Naive thymus-derived CD4-positive, alpha-beta T cell (primary cell): ENCODE data around the gene OCA2. TPM values are rescaled to one million over a fixed set of nuclear protein-coding genes. Genes with fewer than 3 reads are reported as not detected.
"Not testable (repeated sequence)": the region's sequence is repeated elsewhere in the genome, so short reads cannot be mapped to it uniquely, and the experiment has no call there.

Experiments used
- ATAC-seq: fragments of 150-1000 bp; cut with Tn5 transposase; 2 replicates; pipeline ENCODE4 v1.10.0; 2021; ENCODE audit warnings: mild to moderate bottlenecking, moderate library complexity
- CTCF ChIA-PET: fragments of 350-600 bp; sonication (Branson Sonifier 250); formaldehyde crosslinking; loops from one replicate; lab custom pipeline; 2021; ENCODE audit warnings: antibody characterized with exemption; lab: Charles Lee
- POLR2A ChIA-PET: fragments of 350-600 bp; sonication (Branson Sonifier 250); formaldehyde crosslinking; loops from one replicate; lab custom pipeline; 2021; ENCODE audit warnings: antibody characterized with exemption, inconsistent platforms; lab: Charles Lee
- DNase-seq, 9 donors: peaks; one replicate each; pipeline versions ENCODE4 v3.0.0 to v3.0.0-alpha.2; 2020 to 2022; ENCODE audit warnings: mixed read lengths in 1 of 9
- H3K27ac ChIP-seq: one replicate; pipeline ENCODE4 v1.7.0; 2013; ENCODE audit warnings: mild to moderate bottlenecking, low read depth, low read length, moderate library complexity
- H3K27me3 ChIP-seq, 2 donors: one replicate each; pipeline ENCODE4 v1.7.0; 2013; ENCODE audit warnings: low read length in 2 of 2, mild to moderate bottlenecking in 2 of 2, moderate library complexity in 2 of 2; ENCODE audit not compliant: control insufficient read depth in 2 of 2, insufficient read depth in 2 of 2
- H3K36me3 ChIP-seq, 3 experiments: 1 replicate in 2 of 3; 2 replicates in 1 of 3; pipeline ENCODE4 v1.7.0; 2013; ENCODE audit warnings: low read length in 3 of 3, mild to moderate bottlenecking in 3 of 3, moderate library complexity in 1 of 3; ENCODE audit not compliant: insufficient read depth in 3 of 3, control insufficient read depth in 2 of 3
- H3K4me1 ChIP-seq, 2 donors: one replicate each; pipeline ENCODE4 v1.7.0; 2013; ENCODE audit warnings: low read length in 2 of 2, mild to moderate bottlenecking in 2 of 2, moderate library complexity in 1 of 2; ENCODE audit not compliant: control insufficient read depth in 2 of 2, insufficient read depth in 2 of 2
- H3K4me3 ChIP-seq: 2 replicates; pipeline ENCODE4 v1.7.0; 2013; ENCODE audit warnings: mild to moderate bottlenecking, low read length
- H3K9me3 ChIP-seq, 3 experiments: 1 replicate in 2 of 3; 2 replicates in 1 of 3; pipeline ENCODE4 v1.7.0; 2013; ENCODE audit warnings: low read length in 3 of 3; ENCODE audit not compliant: control insufficient read depth in 2 of 3
- H3K27ac Mint-ChIP-seq, 9 donors: one replicate each; pipeline ENCODE4 v1.8.0; 2020 to 2022; ENCODE audit warnings: mixed read lengths in 9 of 9, mild to moderate bottlenecking in 8 of 9, moderate library complexity in 5 of 9, inconsistent platforms in 2 of 9
- H3K27me3 Mint-ChIP-seq, 5 donors: one replicate each; pipeline ENCODE4 v1.8.0; 2021 to 2022; ENCODE audit warnings: mixed read lengths in 5 of 5, mild to moderate bottlenecking in 1 of 5
- H3K36me3 Mint-ChIP-seq, 5 donors: one replicate each; pipeline ENCODE4 v1.8.0; 2020 to 2022; ENCODE audit warnings: mixed read lengths in 5 of 5, mild to moderate bottlenecking in 3 of 5, inconsistent platforms in 1 of 5
- H3K4me1 Mint-ChIP-seq, 7 donors: one replicate each; pipeline ENCODE4 v1.8.0; 2020 to 2022; ENCODE audit warnings: mixed read lengths in 7 of 7, mild to moderate bottlenecking in 3 of 7, inconsistent platforms in 1 of 7
- H3K4me3 Mint-ChIP-seq, 10 donors: one replicate each; pipeline ENCODE4 v1.8.0; 2020 to 2022; ENCODE audit warnings: mild to moderate bottlenecking in 10 of 10, mixed read lengths in 10 of 10, moderate library complexity in 6 of 10, inconsistent platforms in 2 of 10
- H3K9me3 Mint-ChIP-seq, 11 donors: one replicate each; pipeline ENCODE4 v1.8.0; 2020 to 2022; ENCODE audit warnings: mixed read lengths in 11 of 11, mild to moderate bottlenecking in 4 of 11, inconsistent platforms in 1 of 11, moderate library complexity in 1 of 11
- intact Hi-C, 2 donors: fragments of 100-400 bp; cut with micrococcal nuclease; formaldehyde crosslinking; loops; one replicate each; pipeline ENCODE4 v1.15.1; 2023
- polyA plus RNA-seq, 2 donors: library from polyadenylated mRNA; unstranded; fragments of 300-500 nt; fragmentation: Illumina TruSeq; gene quantifications; one replicate each; pipeline ENCODE4 v1.2.3, GENCODE V29; 2021
- total RNA-seq, 6 experiments: library from RNA in 5 of 6; stranded (reverse) in 5 of 6; gene quantifications; 1 replicate in 5 of 6; 2 replicates in 1 of 6; pipeline ENCODE4 v1.2.3 and lab custom pipeline; 2021 to 2026

Gene OCA2
- total and polyA plus RNA-seq, 7 experiments from 2014 or later, result not detected

GRCh38 chr15:28013480-28013879, 85.6 kb downstream of the OCA2 start:
- Mint-ChIP-seq H3K4me1 (no peaks in the 10 kb centered on the region), H3K9me3 (peaks cover 0 to 2% (median 0%) of the 10 kb centered on the region in 11 donors)
- POLR2A ChIA-PET, result no interaction called here

GRCh38 chr15:28012231-28012630, 86.9 kb downstream of the OCA2 start:
- no peaks in the 10 kb centered on the region for H3K4me1 ChIP-seq
- Mint-ChIP-seq H3K27ac (no peak overlapping the region), H3K4me3 (no peak overlapping the region), H3K4me1 (no peaks in the 10 kb centered on the region), H3K27me3 (peaks cover 0 to 10% (median 0%) of the 10 kb centered on the region in 5 donors), H3K9me3 (peaks cover 0 to 8% (median 0%) of the 10 kb centered on the region in 11 donors), H3K36me3 (no peaks in the 10 kb centered on the region)
- no peaks in the 10 kb centered on the region for H3K9me3 ChIP-seq
- H3K36me3 ChIP-seq, result no peaks in the 10 kb centered on the region
- DNase-seq (no peak), ATAC-seq (no peak)
- intact Hi-C loops, result no loop called here
- ChIA-PET POLR2A (no interaction called here), CTCF (no interaction called here)
- H3K27me3 ChIP-seq, result no peaks in the 10 kb centered on the region
- no peak overlapping the region for H3K27ac ChIP-seq
- no peak overlapping the region for H3K4me3 ChIP-seq

More at GRCh38 chr15:28013480-28013879, 85.6 kb downstream of the OCA2 start:
- H3K27me3 ChIP-seq, result no peaks in the 10 kb centered on the region
- no peaks in the 10 kb centered on the region for H3K9me3 ChIP-seq
- H3K4me1 ChIP-seq, result no peaks in the 10 kb centered on the region
- H3K27ac ChIP-seq, result no peak overlapping the region
- no peaks in the 10 kb centered on the region for H3K36me3 ChIP-seq
- intact Hi-C loops, result no loop called here
- Mint-ChIP-seq H3K36me3 (no peaks in the 10 kb centered on the region), H3K4me3 (no peak overlapping the region), H3K27ac (no peak overlapping the region), H3K27me3 (peaks cover 0 to 11% (median 0%) of the 10 kb centered on the region in 5 donors)
- H3K4me3 ChIP-seq, result no peak overlapping the region
- no peak for ATAC-seq
- DNase-seq, result no peak
- CTCF ChIA-PET, result no interaction called here

GRCh38 chr15:28008175-28008574, 90.9 kb downstream of the OCA2 start:
- H3K4me3 ChIP-seq, H3K27me3 ChIP-seq, H3K36me3 Mint-ChIP-seq, POLR2A ChIA-PET, H3K4me1 ChIP-seq, ATAC-seq, DNase-seq, CTCF ChIA-PET, H3K4me1 Mint-ChIP-seq, intact Hi-C loops, H3K27ac ChIP-seq, H3K9me3 ChIP-seq, H3K27ac Mint-ChIP-seq, H3K4me3 Mint-ChIP-seq, H3K36me3 ChIP-seq: not testable (repeated sequence)
- H3K27me3 Mint-ChIP-seq, result peaks cover 0 to 26% (median 3%) of the 10 kb centered on the region in 5 donors
- peaks cover 0 to 19% (median 4%) of the 10 kb centered on the region in 11 donors for H3K9me3 Mint-ChIP-seq

GRCh38 chr15:28006116-28006905, 92.8 kb downstream of the OCA2 start:
- POLR2A ChIA-PET, result no interaction called here
- no peak overlapping the region for H3K4me3 ChIP-seq
- Mint-ChIP-seq H3K4me1 (no peaks in the 10 kb centered on the region), H3K36me3 (peaks cover 0 to 3% (median 0%) of the 10 kb centered on the region in 5 donors), H3K9me3 (peaks cover 0 to 19% (median 4%) of the 10 kb centered on the region in 11 donors), H3K27me3 (peaks cover 0 to 24% (median 3%) of the 10 kb centered on the region in 5 donors), H3K4me3 (no peak overlapping the region), H3K27ac (no peak overlapping the region)
- H3K36me3 ChIP-seq, result no peaks in the 10 kb centered on the region
- CTCF ChIA-PET, result no interaction called here
- no peak for ATAC-seq
- intact Hi-C loops, result no loop called here
- H3K27ac ChIP-seq, result no peak overlapping the region
- no peaks in the 10 kb centered on the region for H3K27me3 ChIP-seq
- DNase-seq, result no peak
- no peaks in the 10 kb centered on the region for H3K4me1 ChIP-seq
- no peaks in the 10 kb centered on the region for H3K9me3 ChIP-seq

GRCh38 chr15:28005004-28005527, 94.0 kb downstream of the OCA2 start:
- H3K9me3 Mint-ChIP-seq, result peaks cover 0 to 19% (median 4%) of the 10 kb centered on the region in 11 donors
- ATAC-seq, result no peak
- Histone ChIP-seq H3K9me3 (no peaks in the 10 kb centered on the region), H3K4me3 (no peak overlapping the region), H3K27ac (no peak overlapping the region), H3K4me1 (no peaks in the 10 kb centered on the region), H3K27me3 (no peaks in the 10 kb centered on the region), H3K36me3 (no peaks in the 10 kb centered on the region)
- no peak overlapping the region for H3K27ac Mint-ChIP-seq
- POLR2A ChIA-PET, result no interaction called here
- DNase-seq, result no peak
- H3K36me3 Mint-ChIP-seq, result peaks cover 0 to 3% (median 0%) of the 10 kb centered on the region in 5 donors
- CTCF ChIA-PET, result no interaction called here
- intact Hi-C loops, result no loop called here
- H3K27me3 Mint-ChIP-seq, result peaks cover 0 to 20% (median 3%) of the 10 kb centered on the region in 5 donors
- H3K4me3 Mint-ChIP-seq, result no peak overlapping the region
- H3K4me1 Mint-ChIP-seq, result no peaks in the 10 kb centered on the region

- no peak overlapping the region for H3K4me3 ChIP-seq
- peaks cover 0 to 17% (median 3%) of the 10 kb centered on the region in 5 donors for H3K27me3 Mint-ChIP-seq
- POLR2A ChIA-PET, result no interaction called here
- H3K4me1 Mint-ChIP-seq, result no peaks in the 10 kb centered on the region
- CTCF ChIA-PET, result no interaction called here
- no peaks in the 10 kb centered on the region for H3K27me3 ChIP-seq
- intact Hi-C loops, result no loop called here
- DNase-seq (no peak), ATAC-seq (peak; percentile 20)
- H3K36me3 Mint-ChIP-seq, result peaks cover 0 to 3% (median 0%) of the 10 kb centered on the region in 5 donors
- no peaks in the 10 kb centered on the region for H3K9me3 ChIP-seq
- H3K27ac ChIP-seq, result no peak overlapping the region
- no peaks in the 10 kb centered on the region for H3K4me1 ChIP-seq
- no peak overlapping the region for H3K27ac Mint-ChIP-seq
- H3K9me3 Mint-ChIP-seq, result peaks cover 0 to 19% (median 4%) of the 10 kb centered on the region in 11 donors
- no peaks in the 10 kb centered on the region for H3K36me3 ChIP-seq
- no peak overlapping the region for H3K4me3 Mint-ChIP-seq
These were observed 94.7 kb downstream of the OCA2 start for GRCh38 chr15:28004143-28005003.
